ENCODE data around the gene C1orf210.

DNA sequence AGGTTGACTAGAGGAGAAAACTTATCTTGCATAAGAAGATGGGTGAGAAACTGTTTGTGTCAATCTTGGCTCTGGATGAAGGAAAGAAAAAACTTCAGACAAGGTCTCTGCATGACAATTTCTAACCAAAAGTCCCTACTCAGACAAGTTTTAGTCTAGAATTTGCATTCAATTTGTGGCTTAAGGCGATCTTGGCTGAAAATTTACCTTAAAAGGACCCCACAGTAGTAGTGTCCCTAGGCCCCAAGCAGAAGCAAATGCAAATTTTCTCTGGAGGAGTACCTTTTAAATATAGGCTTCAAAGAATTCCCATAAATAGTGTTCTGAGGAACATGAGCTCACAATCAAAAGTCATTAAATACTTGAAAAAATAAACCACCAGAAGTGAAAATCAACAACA lies 33.2 kb downstream of the C1orf210 start:
- no peak for TF ChIP-seq POLR2A (IDR thresholded peaks at IDR 0.05; ENCODE audit: low read depth, low read length)
- TF ChIP-seq, protein P1, sequence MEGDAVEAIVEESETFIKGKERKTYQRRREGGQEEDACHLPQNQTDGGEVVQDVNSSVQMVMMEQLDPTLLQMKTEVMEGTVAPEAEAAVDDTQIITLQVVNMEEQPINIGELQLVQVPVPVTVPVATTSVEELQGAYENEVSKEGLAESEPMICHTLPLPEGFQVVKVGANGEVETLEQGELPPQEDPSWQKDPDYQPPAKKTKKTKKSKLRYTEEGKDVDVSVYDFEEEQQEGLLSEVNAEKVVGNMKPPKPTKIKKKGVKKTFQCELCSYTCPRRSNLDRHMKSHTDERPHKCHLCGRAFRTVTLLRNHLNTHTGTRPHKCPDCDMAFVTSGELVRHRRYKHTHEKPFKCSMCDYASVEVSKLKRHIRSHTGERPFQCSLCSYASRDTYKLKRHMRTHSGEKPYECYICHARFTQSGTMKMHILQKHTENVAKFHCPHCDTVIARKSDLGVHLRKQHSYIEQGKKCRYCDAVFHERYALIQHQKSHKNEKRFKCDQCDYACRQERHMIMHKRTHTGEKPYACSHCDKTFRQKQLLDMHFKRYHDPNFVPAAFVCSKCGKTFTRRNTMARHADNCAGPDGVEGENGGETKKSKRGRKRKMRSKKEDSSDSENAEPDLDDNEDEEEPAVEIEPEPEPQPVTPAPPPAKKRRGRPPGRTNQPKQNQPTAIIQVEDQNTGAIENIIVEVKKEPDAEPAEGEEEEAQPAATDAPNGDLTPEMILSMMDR (conservative IDR thresholded peaks at IDR 0.05; ENCODE audit: low read depth, low read length) = no peak
- TF ChIP-seq NFE2L2 (IDR thresholded peaks at IDR 0.05; ENCODE audit: low read depth, low read length) = no peak
- TF ChIP-seq MXI1 (IDR thresholded peaks at IDR 0.05; ENCODE audit: borderline replicate concordance, low read depth, low read length) = no peak
- TF ChIP-seq RAD21 (IDR thresholded peaks at IDR 0.05; ENCODE audit: low read length) = no peak
- TF ChIP-seq MAZ (IDR thresholded peaks at IDR 0.05; ENCODE audit: borderline replicate concordance, low read depth, low read length) = no peak
- TF ChIP-seq CHD1 (IDR thresholded peaks at IDR 0.05; ENCODE audit: low read depth, low read length) = no peak
- TF ChIP-seq CEBPB (IDR thresholded peaks at IDR 0.05; ENCODE audit: low read depth, low read length) = no peak
